ENCODE measurements around the gene ENTPD5.
"Not testable (repeated sequence)": the region's sequence is repeated elsewhere in the genome, so short reads cannot be mapped to it uniquely, and the experiment has no call there.

Gene ENTPD5

DNA sequence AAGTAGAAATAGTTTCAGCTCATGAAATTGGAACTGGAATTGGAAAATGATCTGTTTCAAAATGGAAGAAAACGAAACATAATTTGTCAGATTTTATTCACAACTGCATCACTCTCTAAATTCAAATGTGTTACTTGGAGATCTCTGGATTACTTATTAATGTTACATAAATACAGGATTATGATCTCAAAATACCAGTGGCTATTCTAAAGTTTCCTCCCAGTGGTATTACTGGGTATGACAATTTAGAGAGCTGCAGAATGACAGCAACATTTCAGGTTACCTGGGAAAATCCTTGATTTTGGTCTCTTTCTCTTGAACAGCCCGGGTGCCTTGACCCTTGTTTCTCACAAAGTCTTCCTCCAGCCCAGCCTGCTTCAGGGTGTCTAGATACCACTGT, 83.4 kb downstream of the ENTPD5 start:
- Mint-ChIP-seq H3K27me3 (ENCODE audit: low read depth) (no peaks in the 10 kb centered on the region), H3K9me3 (no peaks in the 10 kb centered on the region), H3K4me3 (no peak overlapping the region), H3K27ac (no peak overlapping the region), H3K4me1 (no peaks in the 10 kb centered on the region), H3K36me3 (ENCODE audit: low read depth) (peaks cover 54% of the 10 kb centered on the region)
- TF ChIP-seq, protein P1, sequence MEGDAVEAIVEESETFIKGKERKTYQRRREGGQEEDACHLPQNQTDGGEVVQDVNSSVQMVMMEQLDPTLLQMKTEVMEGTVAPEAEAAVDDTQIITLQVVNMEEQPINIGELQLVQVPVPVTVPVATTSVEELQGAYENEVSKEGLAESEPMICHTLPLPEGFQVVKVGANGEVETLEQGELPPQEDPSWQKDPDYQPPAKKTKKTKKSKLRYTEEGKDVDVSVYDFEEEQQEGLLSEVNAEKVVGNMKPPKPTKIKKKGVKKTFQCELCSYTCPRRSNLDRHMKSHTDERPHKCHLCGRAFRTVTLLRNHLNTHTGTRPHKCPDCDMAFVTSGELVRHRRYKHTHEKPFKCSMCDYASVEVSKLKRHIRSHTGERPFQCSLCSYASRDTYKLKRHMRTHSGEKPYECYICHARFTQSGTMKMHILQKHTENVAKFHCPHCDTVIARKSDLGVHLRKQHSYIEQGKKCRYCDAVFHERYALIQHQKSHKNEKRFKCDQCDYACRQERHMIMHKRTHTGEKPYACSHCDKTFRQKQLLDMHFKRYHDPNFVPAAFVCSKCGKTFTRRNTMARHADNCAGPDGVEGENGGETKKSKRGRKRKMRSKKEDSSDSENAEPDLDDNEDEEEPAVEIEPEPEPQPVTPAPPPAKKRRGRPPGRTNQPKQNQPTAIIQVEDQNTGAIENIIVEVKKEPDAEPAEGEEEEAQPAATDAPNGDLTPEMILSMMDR (IDR thresholded peaks at IDR 0.05; ENCODE audit: unreplicated experiment in 3 of 3), result peak; percentile 15 to 27 (median 23)

DNA sequence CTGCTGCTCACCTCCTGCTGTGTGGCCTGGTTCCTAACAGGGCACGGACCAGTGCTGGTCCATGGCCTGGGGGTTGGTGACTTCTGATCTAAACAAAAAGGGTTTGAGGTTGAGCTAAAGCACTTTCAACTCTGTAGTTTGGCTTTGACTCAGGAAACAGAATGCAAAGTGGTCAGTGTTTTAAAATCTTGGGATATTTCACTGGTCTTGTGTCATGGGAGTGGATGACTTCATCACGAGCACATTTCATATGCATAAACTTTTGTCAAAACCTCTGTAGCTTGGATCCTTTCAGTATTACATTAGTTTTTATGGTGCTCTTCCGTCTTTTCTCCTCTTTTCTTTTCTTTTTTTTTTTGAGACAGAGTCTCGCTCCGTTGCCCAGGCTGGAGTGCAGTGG, 94.8 kb downstream of the ENTPD5 start:
- Mint-ChIP-seq H3K9me3 (no peaks in the 10 kb centered on the region), H3K4me1 (no peaks in the 10 kb centered on the region), H3K4me3 (no peak overlapping the region), H3K27me3 (ENCODE audit: low read depth) (no peaks in the 10 kb centered on the region), H3K36me3 (ENCODE audit: low read depth) (peaks cover 79% of the 10 kb centered on the region), H3K27ac (no peak overlapping the region)
- TF ChIP-seq, protein P1 (IDR thresholded peaks at IDR 0.05; ENCODE audit: unreplicated experiment in 3 of 3), result no peak

DNA sequence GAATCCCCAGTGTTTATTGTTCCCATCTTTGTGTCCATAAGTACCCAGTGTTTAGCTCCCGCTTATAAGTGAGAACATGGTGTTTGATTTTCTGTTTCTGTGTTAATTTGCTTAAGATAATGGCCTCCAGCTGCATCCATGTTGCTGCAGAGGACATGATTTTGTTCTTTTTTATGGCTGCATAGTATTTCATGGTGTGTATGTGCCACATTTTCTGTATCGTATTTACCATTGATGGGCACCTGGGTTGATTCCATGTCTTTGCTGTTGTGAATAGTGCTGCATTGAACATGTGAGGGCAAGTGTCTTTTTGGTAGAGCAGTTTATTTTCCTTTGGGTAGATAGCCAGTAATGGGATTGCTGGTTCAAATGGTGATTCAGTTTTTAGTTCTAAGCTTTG, 99.6 kb downstream of the ENTPD5 start:
- H3K27ac Mint-ChIP-seq; H3K27me3 Mint-ChIP-seq (ENCODE audit: low read depth); H3K9me3 Mint-ChIP-seq; H3K4me3 Mint-ChIP-seq; H3K4me1 Mint-ChIP-seq: not testable (repeated sequence)
- peaks cover 60% of the 10 kb centered on the region for H3K36me3 Mint-ChIP-seq (ENCODE audit: low read depth)

DNA sequence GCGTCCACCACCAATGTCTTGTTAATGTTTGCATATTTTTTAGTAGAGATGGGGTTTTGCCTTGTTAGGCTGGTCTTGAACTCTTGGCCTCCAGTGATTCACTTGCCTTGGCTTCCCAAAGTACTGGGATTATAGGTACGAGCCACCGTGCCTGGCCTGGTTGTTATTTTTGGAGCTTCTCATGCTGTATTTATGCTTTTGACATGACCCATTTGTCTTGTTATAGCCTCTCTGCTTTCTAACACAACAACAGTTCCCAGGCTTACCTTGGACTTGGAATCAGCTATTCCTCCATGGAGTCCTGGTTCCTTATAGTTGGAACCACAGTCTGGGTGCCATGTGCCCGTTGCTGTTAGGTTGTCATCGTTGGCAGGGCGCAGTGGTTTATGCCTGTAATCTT, 102.8 kb downstream of the ENTPD5 start:
- Mint-ChIP-seq H3K9me3 (peaks cover 3% of the 10 kb centered on the region), H3K27ac (no peak overlapping the region), H3K27me3 (ENCODE audit: low read depth) (no peaks in the 10 kb centered on the region), H3K4me1 (no peaks in the 10 kb centered on the region), H3K36me3 (ENCODE audit: low read depth) (peaks cover 66% of the 10 kb centered on the region), H3K4me3 (no peak overlapping the region)
- TF ChIP-seq, protein P1 (IDR thresholded peaks at IDR 0.05; ENCODE audit: unreplicated experiment in 3 of 3), result no peak

DNA sequence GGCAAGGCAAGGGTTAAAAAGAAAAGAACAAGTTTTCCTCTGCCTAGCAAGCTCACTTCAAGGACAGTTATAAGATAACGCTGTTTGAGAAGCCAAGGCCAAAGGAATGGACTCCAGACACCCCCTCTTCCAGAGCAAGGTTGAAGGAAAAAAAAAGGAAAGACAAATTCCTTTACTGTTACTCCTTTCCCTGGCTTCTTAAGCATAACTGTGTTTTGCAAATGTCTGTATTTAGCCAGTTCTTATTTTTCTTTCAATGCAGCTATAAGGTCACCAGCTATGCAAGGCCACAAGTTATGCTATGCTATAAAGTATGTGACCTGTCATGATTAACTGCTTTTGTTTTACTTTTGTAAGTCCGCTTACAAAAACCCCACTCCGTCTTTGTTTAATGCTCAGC, 105.8 kb downstream of the ENTPD5 start:
- H3K9me3 Mint-ChIP-seq, result peaks cover 3% of the 10 kb centered on the region
- H3K27me3 Mint-ChIP-seq (ENCODE audit: low read depth), result no peaks in the 10 kb centered on the region
- peaks cover 74% of the 10 kb centered on the region for H3K36me3 Mint-ChIP-seq (ENCODE audit: low read depth)
- no peaks in the 10 kb centered on the region for H3K4me1 Mint-ChIP-seq
- H3K27ac Mint-ChIP-seq, result peak overlapping the region in 1 of 3 experiments; percentile 55
- no peak overlapping the region for H3K4me3 Mint-ChIP-seq
- TF ChIP-seq, protein P1 (IDR thresholded peaks at IDR 0.05; ENCODE audit: unreplicated experiment in 3 of 3), result no peak

DNA sequence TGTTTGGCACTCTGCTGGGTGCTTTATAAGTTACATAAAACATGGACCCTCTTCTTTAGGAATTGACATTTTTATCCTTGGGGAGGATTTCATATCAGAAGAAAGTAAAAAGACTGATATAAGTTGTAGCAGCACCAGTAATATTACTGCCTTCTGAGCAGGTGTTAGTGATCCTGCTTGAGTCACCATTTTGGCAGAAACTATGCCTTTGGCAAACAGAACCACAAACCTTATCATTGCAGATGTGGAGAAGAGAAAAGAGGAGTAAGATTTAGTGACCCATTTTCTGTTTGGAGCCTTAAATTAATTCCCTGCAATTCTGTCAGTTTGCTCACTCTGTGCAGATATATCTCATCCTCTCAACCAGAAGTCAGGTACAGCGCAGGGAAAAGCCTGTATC, 109.4 kb downstream of the ENTPD5 start:
- Mint-ChIP-seq H3K4me1 (no peaks in the 10 kb centered on the region), H3K27me3 (ENCODE audit: low read depth) (no peaks in the 10 kb centered on the region), H3K4me3 (no peak overlapping the region), H3K36me3 (ENCODE audit: low read depth) (peaks cover 83% of the 10 kb centered on the region), H3K9me3 (peaks cover 3% of the 10 kb centered on the region), H3K27ac (peak overlapping the region in 2 of 3 experiments; percentile 7 to 13)
- TF ChIP-seq, protein P1 (IDR thresholded peaks at IDR 0.05; ENCODE audit: unreplicated experiment in 3 of 3), result no peak
